Chondrocyte (in vitro differentiated cells): Measurements from ENCODE around the gene SFRP5. TPM values are rescaled to one million over a fixed set of nuclear protein-coding genes. Genes with fewer than 3 reads are reported as not detected.

ENCODE experiments used
- DNase-seq: peaks from one replicate; pipeline ENCODE4 v3.0.0; 2021; ENCODE audit warnings: mixed read lengths, low spot score
- H3K27ac Mint-ChIP-seq: one replicate; pipeline ENCODE4 v1.8.0; 2021; ENCODE audit warnings: mild to moderate bottlenecking, moderate library complexity, mixed read lengths; ENCODE audit not compliant: unreplicated experiment
- H3K27me3 Mint-ChIP-seq: 2 replicates; pipeline ENCODE4 v1.8.0; 2021; ENCODE audit warnings: low read depth, mixed read lengths
- H3K36me3 Mint-ChIP-seq: 2 replicates; pipeline ENCODE4 v1.8.0; 2021; ENCODE audit warnings: low read depth, mixed read lengths
- H3K4me1 Mint-ChIP-seq: 2 replicates; pipeline ENCODE4 v1.8.0; 2021; ENCODE audit warnings: low read depth, mild to moderate bottlenecking, mixed read lengths
- H3K4me3 Mint-ChIP-seq: one replicate; pipeline ENCODE4 v1.8.0; 2021; ENCODE audit warnings: mild to moderate bottlenecking, moderate library complexity, mixed read lengths; ENCODE audit not compliant: unreplicated experiment
- H3K9me3 Mint-ChIP-seq: 2 replicates; pipeline ENCODE4 v1.8.0; 2021; ENCODE audit warnings: low read depth, mixed read lengths
- total RNA-seq: library from RNA; stranded (reverse); gene quantifications from 3 replicates; pipeline ENCODE4 v1.2.1, GENCODE V29; 2021
- TF ChIP-seq, protein P1 (sequence below): fragments of 200-600 bp; sonication (generic); IDR thresholded peaks from 2 replicates; pipeline ENCODE4 v1.5.0; 2021; ENCODE audit warnings: antibody characterized with exemption, mild to moderate bottlenecking, moderate library complexity

The SFRP5 gene
- total RNA-seq, 1 donor from 2014 or later, result 0.35 TPM

GRCh38 chr10:97726636-97727178 lies 45.1 kb downstream of the SFRP5 start:
- peaks cover 19% of the 10 kb centered on the region for H3K4me1 Mint-ChIP-seq
- peaks cover 4% of the 10 kb centered on the region for H3K36me3 Mint-ChIP-seq
- H3K4me3 Mint-ChIP-seq, result peak overlapping the region; percentile 56
- no peaks in the 10 kb centered on the region for H3K9me3 Mint-ChIP-seq
- H3K27me3 Mint-ChIP-seq, result no peaks in the 10 kb centered on the region
- TF ChIP-seq, protein P1, sequence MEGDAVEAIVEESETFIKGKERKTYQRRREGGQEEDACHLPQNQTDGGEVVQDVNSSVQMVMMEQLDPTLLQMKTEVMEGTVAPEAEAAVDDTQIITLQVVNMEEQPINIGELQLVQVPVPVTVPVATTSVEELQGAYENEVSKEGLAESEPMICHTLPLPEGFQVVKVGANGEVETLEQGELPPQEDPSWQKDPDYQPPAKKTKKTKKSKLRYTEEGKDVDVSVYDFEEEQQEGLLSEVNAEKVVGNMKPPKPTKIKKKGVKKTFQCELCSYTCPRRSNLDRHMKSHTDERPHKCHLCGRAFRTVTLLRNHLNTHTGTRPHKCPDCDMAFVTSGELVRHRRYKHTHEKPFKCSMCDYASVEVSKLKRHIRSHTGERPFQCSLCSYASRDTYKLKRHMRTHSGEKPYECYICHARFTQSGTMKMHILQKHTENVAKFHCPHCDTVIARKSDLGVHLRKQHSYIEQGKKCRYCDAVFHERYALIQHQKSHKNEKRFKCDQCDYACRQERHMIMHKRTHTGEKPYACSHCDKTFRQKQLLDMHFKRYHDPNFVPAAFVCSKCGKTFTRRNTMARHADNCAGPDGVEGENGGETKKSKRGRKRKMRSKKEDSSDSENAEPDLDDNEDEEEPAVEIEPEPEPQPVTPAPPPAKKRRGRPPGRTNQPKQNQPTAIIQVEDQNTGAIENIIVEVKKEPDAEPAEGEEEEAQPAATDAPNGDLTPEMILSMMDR, result no peak
- DNase-seq, result no peak
- H3K27ac Mint-ChIP-seq, result peak overlapping the region; percentile 90

GRCh38 chr10:97724341-97724941 lies 47.4 kb downstream of the SFRP5 start:
- Mint-ChIP-seq H3K36me3 (peaks cover 9% of the 10 kb centered on the region), H3K4me3 (no peak overlapping the region), H3K27me3 (no peaks in the 10 kb centered on the region), H3K4me1 (peaks cover 15% of the 10 kb centered on the region), H3K9me3 (no peaks in the 10 kb centered on the region), H3K27ac (peak overlapping the region; percentile 80)
- no peak for DNase-seq
- TF ChIP-seq, protein P1, result no peak

GRCh38 chr10:97723001-97723400 lies 48.8 kb downstream of the SFRP5 start:
- Mint-ChIP-seq H3K27ac (no peak overlapping the region), H3K4me3 (no peak overlapping the region), H3K36me3 (peaks cover 17% of the 10 kb centered on the region), H3K27me3 (no peaks in the 10 kb centered on the region), H3K9me3 (no peaks in the 10 kb centered on the region), H3K4me1 (peaks cover 28% of the 10 kb centered on the region)
- DNase-seq, result no peak
- TF ChIP-seq, protein P1, result peak; percentile 15

DNA sequence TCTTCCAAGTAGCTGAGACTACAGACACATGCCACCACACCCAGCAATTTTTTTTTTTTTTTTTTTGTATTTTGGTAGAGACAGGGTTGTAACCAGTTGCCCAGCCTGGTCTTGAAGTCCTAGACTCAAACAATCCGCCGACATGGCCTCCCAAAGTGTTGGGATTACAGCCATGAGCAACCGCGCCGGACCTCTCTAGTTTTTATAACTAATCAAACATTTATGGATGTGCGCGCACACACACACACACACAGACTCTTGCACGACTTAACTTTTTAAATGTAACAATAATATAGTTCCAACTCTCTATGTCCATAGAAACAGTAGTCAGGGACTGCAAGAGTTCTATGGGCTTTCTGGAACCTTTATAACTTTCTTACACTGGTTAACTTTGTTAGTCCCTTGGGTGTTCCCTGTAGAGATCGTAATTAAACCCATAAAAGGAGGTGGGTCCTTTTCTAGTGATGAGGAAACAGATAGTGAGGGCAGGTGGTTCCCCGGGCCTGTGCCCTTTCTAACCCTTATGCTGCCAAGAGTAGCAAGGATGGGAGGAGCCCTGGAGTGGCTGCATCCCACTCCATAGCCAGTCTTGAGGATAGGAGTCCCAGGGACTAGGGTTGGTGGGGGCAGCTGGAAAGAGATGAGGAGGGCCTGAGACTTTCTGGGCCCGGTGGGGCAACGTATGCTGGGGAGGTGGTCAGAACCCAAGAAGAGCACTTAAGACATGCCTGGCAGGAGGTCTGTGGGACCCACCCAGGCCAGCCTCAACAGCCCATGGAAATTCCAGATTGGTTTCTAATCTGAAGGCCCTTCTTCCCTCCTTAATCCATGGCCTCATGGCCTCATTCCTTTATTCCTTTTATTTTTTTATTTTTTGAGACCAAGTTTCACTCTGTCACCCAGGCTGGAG lies 49.7 kb downstream of the SFRP5 start:
- Mint-ChIP-seq H3K4me1 (peaks cover 37% of the 10 kb centered on the region), H3K4me3 (no peak overlapping the region), H3K9me3 (no peaks in the 10 kb centered on the region), H3K36me3 (peaks cover 24% of the 10 kb centered on the region), H3K27me3 (no peaks in the 10 kb centered on the region), H3K27ac (no peak overlapping the region)
- DNase-seq, result no peak
- TF ChIP-seq, protein P1, result no peak

GRCh38 chr10:97719602-97720001 lies 52.2 kb downstream of the SFRP5 start:
- H3K9me3 Mint-ChIP-seq, result no peaks in the 10 kb centered on the region
- H3K4me3 Mint-ChIP-seq, result no peak overlapping the region
- no peaks in the 10 kb centered on the region for H3K27me3 Mint-ChIP-seq
- TF ChIP-seq, protein P1, result no peak
- no peak for DNase-seq
- peaks cover 31% of the 10 kb centered on the region for H3K36me3 Mint-ChIP-seq
- H3K4me1 Mint-ChIP-seq, result peaks cover 49% of the 10 kb centered on the region
- H3K27ac Mint-ChIP-seq, result no peak overlapping the region
